ENCODE results near the gene NIFK.

- TF ChIP-seq EP300 (IDR thresholded peaks at IDR 0.05; ENCODE audit: borderline replicate concordance) = no peak
- TF ChIP-seq YY1 (IDR thresholded peaks at IDR 0.05; ENCODE audit: low read depth) = no peak
- no peak for TF ChIP-seq EGR1 (IDR thresholded peaks at IDR 0.05)
- TF ChIP-seq NFIC (IDR thresholded peaks at IDR 0.05) = no peak
- no peak for TF ChIP-seq REST (IDR thresholded peaks at IDR 0.05; ENCODE audit: low read depth)
These were observed 50.5 kb downstream of the NIFK start for GRCh38 chr2:121686218-121686617.

Data from Ishikawa (cell line).